Measurements from ENCODE around the gene TMEM33. TPM values are rescaled to one million over a fixed set of nuclear protein-coding genes. Genes with fewer than 3 reads are reported as not detected.
A peak's percentile ranks its signal among the peaks of the same experiment; 100 is the strongest.

The TMEM33 gene
- polyA plus RNA-seq, 2 of the 4 experiments (the other 2 are of a cell fraction): 29.0 to 73.4 TPM

DNA sequence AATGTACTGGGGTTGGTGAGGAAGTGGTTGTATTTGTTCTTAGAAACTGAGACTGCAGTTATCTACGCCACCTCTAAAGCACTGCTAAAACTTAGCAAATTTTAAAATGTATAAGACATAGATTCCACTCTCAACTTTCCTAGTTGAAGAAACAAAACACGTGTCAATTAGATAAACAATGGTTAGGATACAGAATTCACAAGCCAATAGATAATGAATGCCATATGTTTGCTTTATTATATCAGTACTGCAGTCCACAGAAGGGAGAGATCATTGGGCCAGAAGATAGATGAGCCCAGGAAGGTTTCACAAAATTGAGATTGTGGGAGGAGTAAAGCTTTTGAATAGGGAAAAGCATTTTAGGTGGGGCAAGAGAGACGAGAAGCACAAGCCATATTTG is 14.3 kb downstream of the TMEM33 start:
- ATAC-seq (no peak), DNase-seq (ENCODE audit: low read depth in 1 of 2, low spot score in 1 of 2) (no peak), FAIRE-seq (no peak)
- TF ChIP-seq CEBPB (IDR thresholded peaks at IDR 0.05) (no peak), TP53 (CRISPR knock-in tag; IDR thresholded peaks at IDR 0.05) (no peak), CHD2 (IDR thresholded peaks at IDR 0.05; ENCODE audit: low read length, partially characterized antibody) (no peak), JUN (IDR thresholded peaks at IDR 0.05) (no peak), ZNF302 (CRISPR knock-in tag; IDR thresholded peaks at IDR 0.05) (no peak), FOSB (CRISPR knock-in tag; IDR thresholded peaks at IDR 0.05) (no peak), GATA3 (IDR thresholded peaks at IDR 0.05; ENCODE audit: borderline replicate concordance) (no peak), MAFK (IDR thresholded peaks at IDR 0.05; ENCODE audit: partially characterized antibody) (no peak), HEYL (CRISPR knock-in tag; IDR thresholded peaks at IDR 0.05) (no peak), NR3C1 (IDR thresholded peaks at IDR 0.05) (no peak)
- Histone ChIP-seq H3K9me3 (no peaks in the 10 kb centered on the region), H3K27ac (no peak overlapping the region), H3K4me1 (no peaks in the 10 kb centered on the region), H3K4me2 (no peak overlapping the region), H3K4me3 (no peak overlapping the region)
- 86% methylated on average over 3 of the region's 3 CpGs for WGBS (ENCODE audit: missing lambda C conversion rate)
- CTCF ChIA-PET: no interaction called here
- POLR2A ChIA-PET: no interaction called here

DNA sequence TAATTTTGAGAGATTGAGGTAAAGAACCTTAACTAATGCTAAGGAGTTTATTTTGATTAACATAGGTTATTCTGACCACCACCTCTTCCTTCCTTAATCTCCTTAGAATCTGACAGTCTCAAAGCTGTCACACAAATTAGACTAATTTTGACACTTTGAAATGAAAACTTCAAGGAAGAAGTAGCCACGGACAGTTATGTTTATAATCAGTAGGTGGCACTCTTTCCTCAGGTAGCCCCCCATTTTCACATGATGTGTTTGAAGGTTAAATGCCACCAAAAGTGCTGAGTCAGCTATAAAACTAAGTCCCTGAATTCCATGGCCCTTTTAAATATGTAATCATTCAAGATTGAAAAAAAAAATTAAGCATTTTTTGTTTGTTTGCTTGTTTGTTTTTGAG is 22.4 kb downstream of the TMEM33 start:
- ATAC-seq: no peak
- 29% methylated on average over 1 of the region's 1 CpG for WGBS (ENCODE audit: missing lambda C conversion rate)
- no peak for TF ChIP-seq CEBPB (IDR thresholded peaks at IDR 0.05)
- TF ChIP-seq MAFK (IDR thresholded peaks at IDR 0.05; ENCODE audit: partially characterized antibody): peak; percentile 100
- TF ChIP-seq RAD21 (conservative IDR thresholded peaks at IDR 0.05 in 1 of 2, IDR thresholded peaks at IDR 0.05 in 1 of 2): peak; percentile 32 to 36; a peak in 4 of 5 replicates
- TF ChIP-seq, protein P1, sequence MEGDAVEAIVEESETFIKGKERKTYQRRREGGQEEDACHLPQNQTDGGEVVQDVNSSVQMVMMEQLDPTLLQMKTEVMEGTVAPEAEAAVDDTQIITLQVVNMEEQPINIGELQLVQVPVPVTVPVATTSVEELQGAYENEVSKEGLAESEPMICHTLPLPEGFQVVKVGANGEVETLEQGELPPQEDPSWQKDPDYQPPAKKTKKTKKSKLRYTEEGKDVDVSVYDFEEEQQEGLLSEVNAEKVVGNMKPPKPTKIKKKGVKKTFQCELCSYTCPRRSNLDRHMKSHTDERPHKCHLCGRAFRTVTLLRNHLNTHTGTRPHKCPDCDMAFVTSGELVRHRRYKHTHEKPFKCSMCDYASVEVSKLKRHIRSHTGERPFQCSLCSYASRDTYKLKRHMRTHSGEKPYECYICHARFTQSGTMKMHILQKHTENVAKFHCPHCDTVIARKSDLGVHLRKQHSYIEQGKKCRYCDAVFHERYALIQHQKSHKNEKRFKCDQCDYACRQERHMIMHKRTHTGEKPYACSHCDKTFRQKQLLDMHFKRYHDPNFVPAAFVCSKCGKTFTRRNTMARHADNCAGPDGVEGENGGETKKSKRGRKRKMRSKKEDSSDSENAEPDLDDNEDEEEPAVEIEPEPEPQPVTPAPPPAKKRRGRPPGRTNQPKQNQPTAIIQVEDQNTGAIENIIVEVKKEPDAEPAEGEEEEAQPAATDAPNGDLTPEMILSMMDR (IDR thresholded peaks at IDR 0.05): peak; percentile 41; the same call in 2 of the 3 replicates
- Histone ChIP-seq H3K4me3 (no peak overlapping the region), H3K9me3 (no peaks in the 10 kb centered on the region), H3K4me1 (no peaks in the 10 kb centered on the region), H3K27ac (no peak overlapping the region), H3K4me2 (no peak overlapping the region)
- peak; percentile 11 to 35 for DNase-seq (ENCODE audit: low read depth in 1 of 2, low spot score in 1 of 2)
- no peak for FAIRE-seq
- CTCF ChIA-PET: interaction anchor here (0.6 to 0.7 kb wide), 4 partner anchors 28 to 568 kb away, joined by 3 to 7 read pairs (median 5); no protein-coding TSS in a partner anchor
- POLR2A ChIA-PET: no interaction called here

DNA sequence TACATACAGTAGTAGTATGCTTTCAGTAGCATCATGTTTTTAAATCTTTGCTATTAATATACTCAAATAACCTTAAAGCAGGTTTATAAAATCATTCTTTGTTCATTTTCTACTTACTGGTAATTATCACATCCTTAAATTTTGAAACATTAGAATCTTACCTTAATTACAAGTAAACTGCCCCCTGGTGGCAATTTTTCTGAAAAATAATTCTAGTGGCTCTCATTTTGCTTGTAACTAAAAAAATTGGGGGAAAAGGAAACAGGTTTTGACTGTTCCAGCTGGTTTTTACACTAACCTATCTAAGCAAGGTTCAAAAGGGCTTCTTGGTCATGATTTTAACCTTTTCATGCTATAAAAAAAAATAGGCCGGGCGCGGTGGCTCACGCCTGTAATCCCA is 27.9 kb downstream of the TMEM33 start:
- ChIA-PET CTCF (interaction anchor here (0.7 to 1.2 kb wide), 3 partner anchors 193 to 683 kb away, joined by 3 to 5 read pairs (median 4); no protein-coding TSS in a partner anchor), POLR2A (interaction anchor here (0.6 kb wide), 1 partner anchor 557 kb away, joined by 3 read pairs; no protein-coding TSS in a partner anchor)
- Histone ChIP-seq H3K9me3 (no peaks in the 10 kb centered on the region), H3K4me2 (no peak overlapping the region), H3K4me1 (no peaks in the 10 kb centered on the region), H3K4me3 (no peak overlapping the region), H3K27ac (no peak overlapping the region)
- 100% methylated on average over 4 of the region's 4 CpGs for WGBS (ENCODE audit: missing lambda C conversion rate)
- DNase-seq (ENCODE audit: low read depth in 1 of 2, low spot score in 1 of 2) (no peak), ATAC-seq (no peak), FAIRE-seq (no peak)
- TF ChIP-seq SMC3 (IDR thresholded peaks at IDR 0.05) (no peak), ZNF302 (CRISPR knock-in tag; IDR thresholded peaks at IDR 0.05) (no peak), NR3C1 (IDR thresholded peaks at IDR 0.05) (no peak), TP53 (CRISPR knock-in tag; IDR thresholded peaks at IDR 0.05) (no peak), CBX2 (IDR thresholded peaks at IDR 0.05; ENCODE audit: borderline replicate concordance, low read depth) (no peak), NFE2L2 (conservative IDR thresholded peaks at IDR 0.05; ENCODE audit: low read length) (no peak), MYC (IDR thresholded peaks at IDR 0.05; ENCODE audit: borderline replicate concordance, low read length) (no peak), BHLHE40 (IDR thresholded peaks at IDR 0.05; ENCODE audit: low read depth, low read length) (no peak), RARB (CRISPR knock-in tag; IDR thresholded peaks at IDR 0.05) (no peak), HOXB5 (CRISPR knock-in tag; IDR thresholded peaks at IDR 0.05) (no peak), POLR2AphosphoS2 (conservative IDR thresholded peaks at IDR 0.05; ENCODE audit: low read length) (no peak), CHD4 (IDR thresholded peaks at IDR 0.05; ENCODE audit: borderline replicate concordance) (no peak), CBX8 (IDR thresholded peaks at IDR 0.05) (no peak)
- TF ChIP-seq, protein P2, sequence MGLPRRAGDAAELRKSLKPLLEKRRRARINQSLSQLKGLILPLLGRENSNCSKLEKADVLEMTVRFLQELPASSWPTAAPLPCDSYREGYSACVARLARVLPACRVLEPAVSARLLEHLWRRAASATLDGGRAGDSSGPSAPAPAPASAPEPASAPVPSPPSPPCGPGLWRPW (IDR thresholded peaks at IDR 0.05): no peak
- TF ChIP-seq, protein P3, sequence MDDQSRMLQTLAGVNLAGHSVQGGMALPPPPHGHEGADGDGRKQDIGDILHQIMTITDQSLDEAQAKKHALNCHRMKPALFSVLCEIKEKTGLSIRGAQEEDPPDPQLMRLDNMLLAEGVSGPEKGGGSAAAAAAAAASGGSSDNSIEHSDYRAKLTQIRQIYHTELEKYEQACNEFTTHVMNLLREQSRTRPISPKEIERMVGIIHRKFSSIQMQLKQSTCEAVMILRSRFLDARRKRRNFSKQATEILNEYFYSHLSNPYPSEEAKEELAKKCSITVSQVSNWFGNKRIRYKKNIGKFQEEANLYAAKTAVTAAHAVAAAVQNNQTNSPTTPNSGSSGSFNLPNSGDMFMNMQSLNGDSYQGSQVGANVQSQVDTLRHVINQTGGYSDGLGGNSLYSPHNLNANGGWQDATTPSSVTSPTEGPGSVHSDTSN (IDR thresholded peaks at IDR 0.05): no peak
